Head of caudate nucleus (tissue), 42 donors: ENCODE data around the gene FBL.
"Not testable (repeated sequence)": the region's sequence is repeated elsewhere in the genome, so short reads cannot be mapped to it uniquely, and the experiment has no call there.

Experiments
- DNase-seq, 42 donors: peaks; one replicate each; pipeline versions ENCODE4 v3.0.0 to v3.0.0-alpha.2; 2020 to 2021; ENCODE audit warnings: mixed read lengths in 7 of 42
- intact Hi-C: fragments of 100-400 bp; cut with DNase I; formaldehyde crosslinking; loops from one replicate; pipeline ENCODE4 v1.15.0; 2022

Gene FBL

GRCh38 chr19:39829702-39830275, 16.4 kb downstream of the FBL start:
- intact Hi-C loops = no loop called here
- no peak for DNase-seq

- intact Hi-C loops = no loop called here
- DNase-seq = no peak
Measured at GRCh38 chr19:39828654-39829032, 17.5 kb downstream of the FBL start.

GRCh38 chr19:39828015-39828653, 18.0 kb downstream of the FBL start:
- no peak for DNase-seq
- intact Hi-C loops = no loop called here

GRCh38 chr19:39827216-39827615, 19.0 kb downstream of the FBL start:
- intact Hi-C loops = no loop called here
- no peak for DNase-seq

GRCh38 chr19:39826311-39826945, 19.8 kb downstream of the FBL start:
- intact Hi-C loops = no loop called here
- no peak for DNase-seq

GRCh38 chr19:39825531-39826076, 20.6 kb downstream of the FBL start:
- no peak for DNase-seq
- intact Hi-C loops = no loop called here

- DNase-seq = no peak
- intact Hi-C loops = no loop called here
Measured at GRCh38 chr19:39825093-39825463, 21.1 kb downstream of the FBL start.

- intact Hi-C loops = no loop called here
- DNase-seq = peak; percentile 83 to 99 (median 96)
Measured at GRCh38 chr19:39824143-39825092, 21.8 kb downstream of the FBL start.

- intact Hi-C loops = no loop called here
- DNase-seq = peak in 4 of 42 donors; percentile 15 to 31 (median 16)
Measured at GRCh38 chr19:39823686-39824085, 22.5 kb downstream of the FBL start.

GRCh38 chr19:39820696-39821095, 25.5 kb downstream of the FBL start:
- DNase-seq = no peak
- intact Hi-C loops = no loop called here

- DNase-seq = no peak
- intact Hi-C loops = no loop called here
Measured at GRCh38 chr19:39819786-39820185, 26.4 kb downstream of the FBL start.

- intact Hi-C loops = no loop called here
- no peak for DNase-seq
Measured at GRCh38 chr19:39818626-39819097, 27.5 kb downstream of the FBL start.

GRCh38 chr19:39817888-39818561, 28.2 kb downstream of the FBL start:
- intact Hi-C loops = no loop called here
- no peak for DNase-seq

- DNase-seq = no peak
- intact Hi-C loops = no loop called here
Measured at GRCh38 chr19:39816287-39817048, 29.7 kb downstream of the FBL start.

- no peak for DNase-seq
- intact Hi-C loops = no loop called here
Measured at GRCh38 chr19:39814595-39814994, 31.6 kb downstream of the FBL start.

GRCh38 chr19:39814111-39814510, 32.1 kb downstream of the FBL start:
- DNase-seq, intact Hi-C loops: not testable (repeated sequence)

GRCh38 chr19:39813264-39813993, 32.8 kb downstream of the FBL start:
- intact Hi-C loops = no loop called here
- DNase-seq = no peak
